GM23338 (cell line): ENCODE results near the gene CA6. TPM values are rescaled to one million over a fixed set of nuclear protein-coding genes. Genes with fewer than 3 reads are reported as not detected.

Experiments used
- ATAC-seq: fragments of 200-7000 bp; cut with Tn5 transposase; 3 replicates; pipeline ENCODE4 v1.9.1; 2020
- DNase-seq: peaks from one replicate; pipeline ENCODE4 v3.0.0-alpha.2; 2015; ENCODE audit warnings: low spot score
- H2AFZ ChIP-seq: fragments of 200-600 bp; sonication (generic); 2 replicates; pipeline ENCODE4 v1.8.0; 2016; ENCODE audit warnings: antibody characterized with exemption, mild to moderate bottlenecking, moderate library complexity
- H3F3A ChIP-seq: fragments of 200-600 bp; sonication (generic); replicated peaks from 2 replicates; pipeline ENCODE4 v1.8.0; 2017; ENCODE audit warnings: antibody characterized with exemption, mixed run types, low read depth
- H3K27ac ChIP-seq: fragments of 200-600 bp; sonication (generic); 2 replicates; pipeline ENCODE4 v1.6.1; 2016; ENCODE audit warnings: low read depth
- H3K27me3 ChIP-seq: fragments of 200-600 bp; sonication (generic); 2 replicates; pipeline ENCODE4 v1.8.0; 2016; ENCODE audit warnings: mild to moderate bottlenecking, mixed run types, moderate library complexity; ENCODE audit not compliant: insufficient read depth
- H3K36me3 ChIP-seq: fragments of 200-600 bp; sonication (generic); 2 replicates; pipeline ENCODE4 v1.8.0; 2016; ENCODE audit warnings: mild to moderate bottlenecking; ENCODE audit not compliant: insufficient read depth
- H3K4me1 ChIP-seq: fragments of 200-600 bp; sonication (generic); 2 replicates; pipeline ENCODE4 v1.8.0; 2016; ENCODE audit warnings: mild to moderate bottlenecking, moderate library complexity; ENCODE audit not compliant: insufficient read depth
- H3K4me2 ChIP-seq: fragments of 200-600 bp; sonication (generic); 2 replicates; pipeline ENCODE4 v1.7.1; 2017; ENCODE audit warnings: mixed run types
- H3K4me3 ChIP-seq: fragments of 200-600 bp; sonication (generic); 2 replicates; pipeline ENCODE4 v1.6.1; 2016; ENCODE audit warnings: mixed run types
- H3K79me2 ChIP-seq: fragments of 200-600 bp; sonication (generic); replicated peaks from 2 replicates; pipeline ENCODE4 v1.8.0; 2017; ENCODE audit warnings: mild to moderate bottlenecking; ENCODE audit not compliant: insufficient read depth
- H3K9me2 ChIP-seq: fragments of 200-600 bp; sonication (generic); 2 replicates; pipeline ENCODE4 v1.8.0; 2017; ENCODE audit not compliant: insufficient read depth
- H4K20me1 ChIP-seq: fragments of 200-600 bp; sonication (generic); replicated peaks from 2 replicates; pipeline ENCODE4 v1.8.0; 2017; ENCODE audit warnings: mild to moderate bottlenecking; ENCODE audit not compliant: insufficient read depth
- H3K27ac Mint-ChIP-seq: 2 replicates; pipeline ENCODE4 v1.8.0; 2020; ENCODE audit warnings: inconsistent platforms, mild to moderate bottlenecking, moderate library complexity, mixed read lengths
- H3K27me3 Mint-ChIP-seq: 3 replicates; pipeline ENCODE4 v1.8.0; 2022; ENCODE audit warnings: low read depth, mild to moderate bottlenecking, moderate library complexity, mixed read lengths, inconsistent platforms; ENCODE audit not compliant: insufficient read depth, poor library complexity
- H3K36me3 Mint-ChIP-seq: 3 replicates; pipeline ENCODE4 v1.8.0; 2021; ENCODE audit warnings: low read depth, mild to moderate bottlenecking, inconsistent platforms, moderate library complexity, mixed read lengths
- H3K4me1 Mint-ChIP-seq: 3 replicates; pipeline ENCODE4 v1.8.0; 2020; ENCODE audit warnings: mild to moderate bottlenecking, inconsistent platforms, mixed read lengths
- H3K4me3 Mint-ChIP-seq: 3 replicates; pipeline ENCODE4 v1.8.0; 2021; ENCODE audit warnings: moderate library complexity, mild to moderate bottlenecking, inconsistent platforms, mixed read lengths
- H3K9me3 Mint-ChIP-seq: 3 replicates; pipeline ENCODE4 v1.8.0; 2020; ENCODE audit warnings: moderate library complexity, mild to moderate bottlenecking, inconsistent platforms, mixed read lengths
- CREB1 ChIP-seq: fragments of 250-450 bp; sonication (Bioruptor Pico); IDR thresholded peaks from 2 replicates; pipeline ENCODE4 v1.5.0; 2020; ENCODE audit warnings: low read depth, mild to moderate bottlenecking, moderate library complexity
- EZH2 ChIP-seq: fragments of 200-600 bp; sonication (generic); IDR thresholded peaks from one replicate; pipeline ENCODE4 v1.8.0; 2017; ENCODE audit warnings: antibody characterized with exemption, mild to moderate bottlenecking, low read depth; ENCODE audit not compliant: unreplicated experiment
- EZH2phosphoT487 ChIP-seq: fragments of 200-600 bp; sonication (generic); IDR thresholded peaks from one replicate; pipeline ENCODE4 v1.8.1; 2018; ENCODE audit warnings: antibody characterized with exemption; ENCODE audit not compliant: unreplicated experiment
- JUNB ChIP-seq: IDR thresholded peaks from one replicate; pipeline ENCODE4 v1.6.1; 2016; ENCODE audit warnings: antibody characterized with exemption; ENCODE audit not compliant: unreplicated experiment
- NANOG ChIP-seq: IDR thresholded peaks from 2 replicates; pipeline ENCODE4 v1.6.1; 2016; ENCODE audit warnings: antibody characterized with exemption, borderline replicate concordance
- POLR2AphosphoS5 ChIP-seq: IDR thresholded peaks from 2 replicates; pipeline ENCODE4 v1.6.1; 2016; ENCODE audit warnings: antibody characterized with exemption, low read depth
- STAT1 ChIP-seq: IDR thresholded peaks from one replicate; pipeline ENCODE4 v1.6.1; 2016; ENCODE audit warnings: antibody characterized with exemption; ENCODE audit not compliant: unreplicated experiment
- ZNF114 ChIP-seq: fragments of 250-450 bp; sonication (Bioruptor Pico); IDR thresholded peaks from 2 replicates; pipeline ENCODE4 v1.5.0; 2020; ENCODE audit warnings: mild to moderate bottlenecking, moderate library complexity
- ZNF331 ChIP-seq: fragments of 250-450 bp; sonication (Bioruptor Pico); IDR thresholded peaks from 2 replicates; pipeline ENCODE4 v1.5.0; 2020; ENCODE audit warnings: low read depth, mild to moderate bottlenecking, moderate library complexity
- polyA plus RNA-seq: library from polyadenylated mRNA; unstranded; fragments of >200 nt; fragmentation: Nextera tagmentation; extraction: Ambion mirVana; gene quantifications from 2 replicates; pipeline ENCODE4 v1.2.1, GENCODE V29; 2016
- total RNA-seq: library from RNA; depleted of rRNA; stranded (reverse); fragments of >200 nt; shearing (Covaris generic); gene quantifications from 2 replicates; pipeline ENCODE4 v1.2.3, GENCODE V29; 2014
- TF ChIP-seq, protein P1 (sequence below): IDR thresholded peaks from one replicate; pipeline ENCODE4 v1.6.1; 2018; ENCODE audit warnings: antibody characterized with exemption; ENCODE audit not compliant: unreplicated experiment
- TF ChIP-seq, protein P2 (sequence below), 2 experiments: fragments of 200-600 bp in 1 of 2; sonication (generic) in 1 of 2; conservative IDR thresholded peaks; 2 replicates each; pipeline versions ENCODE4 v1.5.1 to v1.6.1; 2016 to 2017; ENCODE audit warnings: antibody characterized with exemption in 2 of 2, low read depth in 2 of 2, mild to moderate bottlenecking in 2 of 2, moderate library complexity in 1 of 2
- TF ChIP-seq, protein P3 (sequence below): fragments of 250-450 bp; sonication (Bioruptor Pico); IDR thresholded peaks from 2 replicates; pipeline ENCODE4 v1.5.0; 2020; ENCODE audit warnings: mild to moderate bottlenecking, moderate library complexity
- TF ChIP-seq, protein P4 (sequence below): IDR thresholded peaks from 2 replicates; pipeline ENCODE4 v1.6.1; 2016; ENCODE audit warnings: antibody characterized with exemption

Gene CA6
- total and polyA plus RNA-seq, 2 experiments from 2014 or later = not detected

DNA sequence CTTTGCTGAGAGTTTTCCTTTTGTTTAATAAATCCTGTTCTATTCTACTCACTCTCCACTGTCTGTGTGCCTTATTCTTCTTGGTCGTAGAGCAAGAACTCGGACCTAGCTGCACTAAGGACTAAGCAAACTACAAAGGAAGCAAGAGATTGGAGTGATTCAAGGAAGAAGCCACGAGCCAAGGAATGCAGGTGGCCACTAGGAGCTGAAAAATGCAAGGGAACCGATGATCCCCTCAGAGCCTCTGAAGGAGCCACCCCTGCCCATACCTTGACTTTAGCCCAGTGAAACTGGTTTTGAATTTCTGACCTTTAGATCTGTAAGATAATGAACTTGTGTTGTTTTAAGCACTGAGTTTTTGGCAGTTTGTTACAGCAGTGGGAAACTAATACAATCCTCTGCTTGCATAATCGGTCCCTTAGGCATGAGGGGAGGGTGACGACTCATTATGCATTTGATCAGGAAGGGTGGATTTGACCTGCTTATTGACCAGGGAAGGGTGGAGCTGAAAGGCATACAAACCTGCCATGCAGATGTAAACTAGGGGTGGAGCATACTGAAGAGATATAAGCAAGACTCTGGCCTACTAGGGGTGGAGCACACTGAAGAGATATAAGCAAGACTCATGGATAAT is 6.2 kb upstream of the CA6 start:
- Histone ChIP-seq H3K27ac (no peak overlapping the region; the same call in 1 of the 2 replicates), H3K4me3 (no peak overlapping the region), H4K20me1 (no peaks in the 10 kb centered on the region), H3K27me3 (no peaks in the 10 kb centered on the region), H3K4me1 (peaks cover 26% of the 10 kb centered on the region), H2AFZ (no peak overlapping the region), H3K9me2 (no peaks in the 10 kb centered on the region), H3K4me2 (no peak overlapping the region), H3F3A (0 out of 2 replicates have a peak, but pooled peaks cover 9% of the 10 kb centered on the region), H3K79me2 (no peaks in the 10 kb centered on the region), H3K36me3 (no peaks in the 10 kb centered on the region; the same call in 1 of the 2 replicates)
- Mint-ChIP-seq H3K27me3 (peaks cover 8% of the 10 kb centered on the region), H3K27ac (no peak overlapping the region), H3K4me1 (peaks cover 31% of the 10 kb centered on the region), H3K36me3 (peaks cover 6% of the 10 kb centered on the region; the same call in 1 of the 3 replicates), H3K4me3 (no peak overlapping the region), H3K9me3 (peaks cover 8% of the 10 kb centered on the region; the same call in 2 of the 3 replicates)
- ATAC-seq (no peak), DNase-seq (no peak)
- TF ChIP-seq CREB1 (CRISPR knock-in tag) (no peak), EZH2 (no peak), JUNB (no peak), NANOG (no peak), EZH2phosphoT487 (no peak), ZNF331 (CRISPR knock-in tag) (no peak), POLR2AphosphoS5 (no peak), ZNF114 (no peak), STAT1 (no peak)
- TF ChIP-seq, protein P1, sequence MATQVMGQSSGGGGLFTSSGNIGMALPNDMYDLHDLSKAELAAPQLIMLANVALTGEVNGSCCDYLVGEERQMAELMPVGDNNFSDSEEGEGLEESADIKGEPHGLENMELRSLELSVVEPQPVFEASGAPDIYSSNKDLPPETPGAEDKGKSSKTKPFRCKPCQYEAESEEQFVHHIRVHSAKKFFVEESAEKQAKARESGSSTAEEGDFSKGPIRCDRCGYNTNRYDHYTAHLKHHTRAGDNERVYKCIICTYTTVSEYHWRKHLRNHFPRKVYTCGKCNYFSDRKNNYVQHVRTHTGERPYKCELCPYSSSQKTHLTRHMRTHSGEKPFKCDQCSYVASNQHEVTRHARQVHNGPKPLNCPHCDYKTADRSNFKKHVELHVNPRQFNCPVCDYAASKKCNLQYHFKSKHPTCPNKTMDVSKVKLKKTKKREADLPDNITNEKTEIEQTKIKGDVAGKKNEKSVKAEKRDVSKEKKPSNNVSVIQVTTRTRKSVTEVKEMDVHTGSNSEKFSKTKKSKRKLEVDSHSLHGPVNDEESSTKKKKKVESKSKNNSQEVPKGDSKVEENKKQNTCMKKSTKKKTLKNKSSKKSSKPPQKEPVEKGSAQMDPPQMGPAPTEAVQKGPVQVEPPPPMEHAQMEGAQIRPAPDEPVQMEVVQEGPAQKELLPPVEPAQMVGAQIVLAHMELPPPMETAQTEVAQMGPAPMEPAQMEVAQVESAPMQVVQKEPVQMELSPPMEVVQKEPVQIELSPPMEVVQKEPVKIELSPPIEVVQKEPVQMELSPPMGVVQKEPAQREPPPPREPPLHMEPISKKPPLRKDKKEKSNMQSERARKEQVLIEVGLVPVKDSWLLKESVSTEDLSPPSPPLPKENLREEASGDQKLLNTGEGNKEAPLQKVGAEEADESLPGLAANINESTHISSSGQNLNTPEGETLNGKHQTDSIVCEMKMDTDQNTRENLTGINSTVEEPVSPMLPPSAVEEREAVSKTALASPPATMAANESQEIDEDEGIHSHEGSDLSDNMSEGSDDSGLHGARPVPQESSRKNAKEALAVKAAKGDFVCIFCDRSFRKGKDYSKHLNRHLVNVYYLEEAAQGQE = no peak
- TF ChIP-seq, protein P2, sequence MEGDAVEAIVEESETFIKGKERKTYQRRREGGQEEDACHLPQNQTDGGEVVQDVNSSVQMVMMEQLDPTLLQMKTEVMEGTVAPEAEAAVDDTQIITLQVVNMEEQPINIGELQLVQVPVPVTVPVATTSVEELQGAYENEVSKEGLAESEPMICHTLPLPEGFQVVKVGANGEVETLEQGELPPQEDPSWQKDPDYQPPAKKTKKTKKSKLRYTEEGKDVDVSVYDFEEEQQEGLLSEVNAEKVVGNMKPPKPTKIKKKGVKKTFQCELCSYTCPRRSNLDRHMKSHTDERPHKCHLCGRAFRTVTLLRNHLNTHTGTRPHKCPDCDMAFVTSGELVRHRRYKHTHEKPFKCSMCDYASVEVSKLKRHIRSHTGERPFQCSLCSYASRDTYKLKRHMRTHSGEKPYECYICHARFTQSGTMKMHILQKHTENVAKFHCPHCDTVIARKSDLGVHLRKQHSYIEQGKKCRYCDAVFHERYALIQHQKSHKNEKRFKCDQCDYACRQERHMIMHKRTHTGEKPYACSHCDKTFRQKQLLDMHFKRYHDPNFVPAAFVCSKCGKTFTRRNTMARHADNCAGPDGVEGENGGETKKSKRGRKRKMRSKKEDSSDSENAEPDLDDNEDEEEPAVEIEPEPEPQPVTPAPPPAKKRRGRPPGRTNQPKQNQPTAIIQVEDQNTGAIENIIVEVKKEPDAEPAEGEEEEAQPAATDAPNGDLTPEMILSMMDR (conservative IDR thresholded peaks at IDR 0.05; ENCODE audit: low read depth in 2 of 2) = no peak
- TF ChIP-seq, protein P3, sequence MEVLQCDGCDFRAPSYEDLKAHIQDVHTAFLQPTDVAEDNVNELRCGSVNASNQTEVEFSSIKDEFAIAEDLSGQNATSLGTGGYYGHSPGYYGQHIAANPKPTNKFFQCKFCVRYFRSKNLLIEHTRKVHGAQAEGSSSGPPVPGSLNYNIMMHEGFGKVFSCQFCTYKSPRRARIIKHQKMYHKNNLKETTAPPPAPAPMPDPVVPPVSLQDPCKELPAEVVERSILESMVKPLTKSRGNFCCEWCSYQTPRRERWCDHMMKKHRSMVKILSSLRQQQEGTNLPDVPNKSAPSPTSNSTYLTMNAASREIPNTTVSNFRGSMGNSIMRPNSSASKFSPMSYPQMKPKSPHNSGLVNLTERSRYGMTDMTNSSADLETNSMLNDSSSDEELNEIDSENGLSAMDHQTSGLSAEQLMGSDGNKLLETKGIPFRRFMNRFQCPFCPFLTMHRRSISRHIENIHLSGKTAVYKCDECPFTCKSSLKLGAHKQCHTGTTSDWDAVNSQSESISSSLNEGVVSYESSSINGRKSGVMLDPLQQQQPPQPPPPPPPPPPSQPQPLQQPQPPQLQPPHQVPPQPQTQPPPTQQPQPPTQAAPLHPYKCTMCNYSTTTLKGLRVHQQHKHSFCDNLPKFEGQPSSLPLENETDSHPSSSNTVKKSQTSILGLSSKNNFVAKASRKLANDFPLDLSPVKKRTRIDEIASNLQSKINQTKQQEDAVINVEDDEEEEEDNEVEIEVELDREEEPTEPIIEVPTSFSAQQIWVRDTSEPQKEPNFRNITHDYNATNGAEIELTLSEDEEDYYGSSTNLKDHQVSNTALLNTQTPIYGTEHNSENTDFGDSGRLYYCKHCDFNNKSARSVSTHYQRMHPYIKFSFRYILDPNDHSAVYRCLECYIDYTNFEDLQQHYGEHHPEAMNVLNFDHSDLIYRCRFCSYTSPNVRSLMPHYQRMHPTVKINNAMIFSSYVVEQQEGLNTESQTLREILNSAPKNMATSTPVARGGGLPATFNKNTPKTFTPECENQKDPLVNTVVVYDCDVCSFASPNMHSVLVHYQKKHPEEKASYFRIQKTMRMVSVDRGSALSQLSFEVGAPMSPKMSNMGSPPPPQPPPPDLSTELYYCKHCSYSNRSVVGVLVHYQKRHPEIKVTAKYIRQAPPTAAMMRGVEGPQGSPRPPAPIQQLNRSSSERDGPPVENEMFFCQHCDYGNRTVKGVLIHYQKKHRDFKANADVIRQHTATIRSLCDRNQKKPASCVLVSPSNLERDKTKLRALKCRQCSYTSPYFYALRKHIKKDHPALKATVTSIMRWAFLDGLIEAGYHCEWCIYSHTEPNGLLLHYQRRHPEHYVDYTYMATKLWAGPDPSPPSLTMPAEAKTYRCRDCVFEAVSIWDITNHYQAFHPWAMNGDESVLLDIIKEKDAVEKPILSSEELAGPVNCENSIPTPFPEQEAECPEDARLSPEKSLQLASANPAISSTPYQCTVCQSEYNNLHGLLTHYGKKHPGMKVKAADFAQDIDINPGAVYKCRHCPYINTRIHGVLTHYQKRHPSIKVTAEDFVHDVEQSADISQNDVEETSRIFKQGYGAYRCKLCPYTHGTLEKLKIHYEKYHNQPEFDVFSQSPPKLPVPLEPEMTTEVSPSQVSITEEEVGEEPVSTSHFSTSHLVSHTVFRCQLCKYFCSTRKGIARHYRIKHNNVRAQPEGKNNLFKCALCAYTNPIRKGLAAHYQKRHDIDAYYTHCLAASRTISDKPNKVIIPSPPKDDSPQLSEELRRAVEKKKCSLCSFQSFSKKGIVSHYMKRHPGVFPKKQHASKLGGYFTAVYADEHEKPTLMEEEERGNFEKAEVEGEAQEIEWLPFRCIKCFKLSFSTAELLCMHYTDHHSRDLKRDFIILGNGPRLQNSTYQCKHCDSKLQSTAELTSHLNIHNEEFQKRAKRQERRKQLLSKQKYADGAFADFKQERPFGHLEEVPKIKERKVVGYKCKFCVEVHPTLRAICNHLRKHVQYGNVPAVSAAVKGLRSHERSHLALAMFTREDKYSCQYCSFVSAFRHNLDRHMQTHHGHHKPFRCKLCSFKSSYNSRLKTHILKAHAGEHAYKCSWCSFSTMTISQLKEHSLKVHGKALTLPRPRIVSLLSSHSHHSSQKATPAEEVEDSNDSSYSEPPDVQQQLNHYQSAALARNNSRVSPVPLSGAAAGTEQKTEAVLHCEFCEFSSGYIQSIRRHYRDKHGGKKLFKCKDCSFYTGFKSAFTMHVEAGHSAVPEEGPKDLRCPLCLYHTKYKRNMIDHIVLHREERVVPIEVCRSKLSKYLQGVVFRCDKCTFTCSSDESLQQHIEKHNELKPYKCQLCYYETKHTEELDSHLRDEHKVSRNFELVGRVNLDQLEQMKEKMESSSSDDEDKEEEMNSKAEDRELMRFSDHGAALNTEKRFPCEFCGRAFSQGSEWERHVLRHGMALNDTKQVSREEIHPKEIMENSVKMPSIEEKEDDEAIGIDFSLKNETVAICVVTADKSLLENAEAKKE (CRISPR knock-in tag) = no peak
- TF ChIP-seq, protein P4, sequence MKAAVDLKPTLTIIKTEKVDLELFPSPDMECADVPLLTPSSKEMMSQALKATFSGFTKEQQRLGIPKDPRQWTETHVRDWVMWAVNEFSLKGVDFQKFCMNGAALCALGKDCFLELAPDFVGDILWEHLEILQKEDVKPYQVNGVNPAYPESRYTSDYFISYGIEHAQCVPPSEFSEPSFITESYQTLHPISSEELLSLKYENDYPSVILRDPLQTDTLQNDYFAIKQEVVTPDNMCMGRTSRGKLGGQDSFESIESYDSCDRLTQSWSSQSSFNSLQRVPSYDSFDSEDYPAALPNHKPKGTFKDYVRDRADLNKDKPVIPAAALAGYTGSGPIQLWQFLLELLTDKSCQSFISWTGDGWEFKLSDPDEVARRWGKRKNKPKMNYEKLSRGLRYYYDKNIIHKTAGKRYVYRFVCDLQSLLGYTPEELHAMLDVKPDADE = no peak
